HepG2 (cell line): ENCODE measurements around the gene PIGC.

ENCODE experiments used
- NR3C1 ChIP-seq: sonication (generic); formaldehyde crosslinking; IDR thresholded peaks from 2 replicates; pipeline ENCODE4 v1.4.0; 2020; ENCODE audit warnings: missing genetic modification reagents
- ZNF30 ChIP-seq: sonication (generic); formaldehyde crosslinking; IDR thresholded peaks from 2 replicates; pipeline ENCODE4 v1.5.0; 2020; ENCODE audit warnings: mild to moderate bottlenecking, missing genetic modification reagents

DNA sequence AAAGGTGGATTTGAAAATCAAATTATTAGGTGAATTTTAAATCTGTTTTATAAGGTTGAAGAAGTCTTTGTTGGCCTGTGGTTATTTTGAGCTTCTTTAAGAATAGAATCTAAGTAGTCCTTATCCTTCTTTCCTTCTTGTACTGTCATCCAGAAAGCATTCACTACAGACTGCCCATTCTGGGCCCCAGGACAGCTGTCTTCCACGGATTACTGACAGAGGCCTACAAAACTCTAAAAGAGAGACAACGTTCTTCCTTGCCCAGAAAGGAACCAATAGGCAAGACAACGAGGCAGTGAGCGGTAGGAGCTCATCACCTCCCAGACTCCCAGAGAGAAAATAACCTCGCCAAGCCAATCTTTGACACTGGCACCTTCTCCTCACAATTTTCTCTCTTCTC is 24.4 kb upstream of the PIGC start:
- TF ChIP-seq NR3C1 (CRISPR knock-in tag) (no peak), ZNF30 (CRISPR knock-in tag) (no peak)
